Stimulated activated CD4-positive, alpha-beta T cell treated with anti-CD3 and anti-CD28 coated beads, Interleukin-1b, Interleukin-23, amount 100 ng/mL, for 4 hours (primary cell): ENCODE results near the gene MGLL.

Source experiments
- DNase-seq, 2 donors: peaks; one replicate each; pipeline ENCODE4 v3.0.0-alpha.2; 2020; ENCODE audit warnings: low read depth in 2 of 2

Gene MGLL

DNA sequence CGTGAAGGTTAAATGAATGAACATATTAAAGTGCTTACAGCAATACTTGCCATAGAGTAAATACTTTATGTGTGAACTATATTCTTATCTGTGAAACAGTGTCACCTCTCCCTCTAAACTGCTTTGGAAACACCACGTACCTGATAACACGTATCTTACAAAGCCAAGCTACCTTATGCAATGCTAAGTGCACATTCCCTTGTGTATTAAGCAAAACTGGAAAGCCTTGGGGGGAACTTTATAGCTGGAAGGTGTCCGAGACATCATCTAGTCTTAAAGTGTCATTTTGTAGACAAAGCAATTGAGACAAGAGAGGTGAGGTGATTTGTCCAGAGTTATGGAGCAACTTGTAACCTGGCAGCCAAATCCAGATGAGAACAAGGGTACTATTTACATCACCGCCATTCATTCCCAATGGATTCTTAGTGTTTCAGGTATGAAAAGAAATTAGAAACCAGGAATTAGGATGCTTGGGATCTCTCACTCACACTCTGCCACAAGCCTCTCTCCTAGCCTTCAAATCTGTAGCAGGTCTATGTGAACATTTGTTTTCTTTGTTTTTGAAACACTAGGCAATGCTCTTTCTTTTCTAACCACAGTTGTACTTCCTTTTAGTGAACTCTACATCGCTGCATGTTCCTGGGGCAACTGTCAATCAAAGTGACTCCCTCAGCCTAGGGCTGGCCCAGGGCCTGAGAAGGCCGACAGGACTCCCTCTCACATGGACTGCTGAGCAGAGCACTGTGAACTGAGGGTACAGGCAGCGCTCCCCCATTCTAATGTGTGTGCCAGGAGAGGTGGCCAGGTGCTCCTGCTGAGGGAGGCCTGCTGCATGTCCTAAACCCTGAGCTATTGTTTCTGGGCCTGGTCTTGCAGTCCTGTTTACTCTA, 13.9 kb upstream of the MGLL start:
- DNase-seq = no peak

DNA sequence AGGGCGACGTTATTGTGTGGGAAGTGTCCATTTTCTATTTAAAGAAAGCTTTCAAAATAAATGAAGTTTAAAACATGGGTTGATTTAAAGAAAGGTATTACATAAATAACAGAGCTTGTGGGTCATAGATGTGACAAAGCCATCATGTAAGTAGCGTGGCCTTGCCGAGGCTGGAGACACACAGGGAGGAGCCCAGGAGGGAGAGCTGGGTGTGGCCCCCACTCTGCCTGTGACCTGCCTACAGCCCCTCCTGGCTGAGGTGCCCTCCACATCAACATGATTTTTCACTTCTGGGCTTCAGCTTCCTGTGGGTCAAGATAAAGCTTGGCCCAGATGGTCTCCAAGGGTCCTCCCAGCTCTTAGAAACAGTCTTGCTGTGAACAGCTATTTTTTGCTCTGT, 12.5 kb upstream of the MGLL start:
- no peak for DNase-seq

DNA sequence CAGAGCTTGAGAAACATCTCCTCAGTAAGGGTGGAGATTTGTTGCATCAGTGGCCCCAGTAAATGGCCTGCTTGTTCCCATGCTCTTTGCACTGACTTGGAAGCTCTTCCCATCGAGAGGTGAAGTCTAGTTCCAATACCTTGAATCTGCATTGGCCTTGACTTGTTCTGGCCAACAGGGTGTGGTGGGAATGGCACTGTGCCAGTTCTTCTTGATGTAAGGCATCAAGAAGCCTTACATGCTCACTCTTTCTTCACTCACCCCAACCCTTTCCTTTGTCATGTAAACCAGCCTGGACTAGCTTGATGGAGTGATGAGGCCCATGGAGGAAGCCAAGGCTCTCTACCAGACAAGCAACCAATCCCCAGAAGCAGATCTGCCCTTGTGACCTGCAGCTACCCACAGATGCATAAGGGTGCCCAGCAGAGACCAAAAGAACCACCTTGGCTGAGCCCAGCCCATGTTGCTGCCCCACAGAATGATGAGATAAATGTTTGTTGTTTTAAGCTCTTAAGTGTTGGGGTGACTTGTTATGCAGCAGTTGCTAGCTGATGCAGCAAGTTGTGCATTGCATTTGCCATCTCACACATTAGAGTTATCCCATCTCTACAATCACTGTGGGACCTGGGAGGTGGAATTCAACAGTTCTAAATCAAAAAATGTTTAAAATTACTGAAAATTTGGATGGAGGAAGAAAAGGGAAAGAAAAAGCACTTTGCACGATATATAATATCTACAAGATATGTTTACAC, 11.1 kb upstream of the MGLL start:
- no peak for DNase-seq

DNA sequence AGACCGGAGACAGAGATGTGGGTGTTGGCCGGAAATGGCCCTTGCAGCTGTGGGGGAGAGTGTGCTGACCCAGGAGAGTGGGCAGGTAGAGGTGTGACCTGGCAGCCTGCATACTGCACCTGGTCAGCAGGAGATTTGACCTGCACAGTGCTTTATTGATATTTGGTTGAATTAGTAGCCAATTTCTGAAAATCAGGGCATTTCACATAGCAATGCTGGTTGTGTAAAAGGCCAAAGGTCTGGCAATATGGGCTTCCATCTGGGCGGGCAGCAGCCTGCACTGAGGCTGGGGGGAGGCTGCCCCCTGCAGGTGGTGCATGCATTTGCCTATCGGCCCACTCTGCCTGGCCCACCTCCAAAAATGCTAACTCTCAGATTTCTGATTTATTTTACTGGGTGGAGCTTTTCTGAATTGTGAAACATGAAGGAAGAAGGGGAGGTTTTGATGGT, 9.4 kb upstream of the MGLL start:
- peak in 1 of 2 donors; percentile 11 for DNase-seq

DNA sequence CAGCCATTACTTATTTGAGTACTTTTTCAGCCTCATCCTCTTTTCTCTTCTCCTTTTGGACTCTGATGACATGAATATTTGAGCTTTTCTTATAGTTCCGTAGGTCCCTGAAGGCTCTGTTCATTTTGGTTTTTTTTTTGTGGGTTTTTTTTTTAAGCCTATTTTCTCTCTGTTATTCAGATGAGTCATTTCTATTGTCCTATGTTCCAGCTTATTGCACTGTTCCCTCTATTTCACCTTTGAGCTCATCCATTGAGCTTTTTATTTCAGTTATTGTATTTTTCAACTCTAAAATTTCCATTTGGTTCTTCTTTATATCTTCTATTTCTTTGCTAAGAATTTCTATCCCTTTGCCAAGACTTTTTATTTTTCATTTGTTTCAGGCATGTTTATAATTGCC, 7.2 kb upstream of the MGLL start:
- DNase-seq = no peak

DNA sequence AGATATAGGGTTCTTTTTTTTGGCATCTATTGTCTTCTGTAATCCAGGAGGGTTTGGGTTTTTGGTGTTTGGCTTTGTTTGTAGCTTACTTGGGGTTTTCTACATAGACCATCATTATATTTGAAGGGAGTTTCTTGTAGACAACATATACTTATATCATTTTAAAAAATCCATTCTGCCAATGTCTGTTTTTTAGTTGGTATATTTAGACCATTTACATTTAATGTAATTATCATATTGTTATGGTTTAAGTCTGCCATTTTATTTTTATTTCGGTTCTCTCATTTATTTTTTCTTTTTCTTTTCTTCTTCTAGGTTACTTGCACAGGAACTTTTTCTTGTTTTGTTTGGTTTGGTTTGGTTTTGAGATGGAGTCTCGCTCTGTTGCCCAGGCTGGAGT, 5.5 kb upstream of the MGLL start:
- DNase-seq = no peak

DNA sequence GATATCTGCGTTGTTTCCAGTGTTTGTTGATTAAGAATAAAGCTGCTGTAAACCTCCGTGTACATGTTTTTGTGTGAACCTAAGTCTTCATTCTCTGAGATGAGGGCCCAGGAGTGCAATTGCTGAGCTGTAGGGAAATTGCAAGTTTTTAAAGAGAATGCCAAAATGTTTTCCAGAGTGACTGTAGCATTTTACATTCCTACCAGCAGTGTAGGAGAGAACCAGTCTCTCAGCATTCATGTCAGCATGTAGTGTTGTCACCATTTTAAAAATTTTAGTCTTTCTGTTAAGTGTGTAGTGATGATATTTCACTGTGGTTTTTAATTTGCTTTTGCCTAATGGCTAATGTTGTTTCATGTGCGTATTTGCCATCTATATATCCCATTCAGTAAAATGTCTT, 3.4 kb upstream of the MGLL start:
- DNase-seq = no peak

DNA sequence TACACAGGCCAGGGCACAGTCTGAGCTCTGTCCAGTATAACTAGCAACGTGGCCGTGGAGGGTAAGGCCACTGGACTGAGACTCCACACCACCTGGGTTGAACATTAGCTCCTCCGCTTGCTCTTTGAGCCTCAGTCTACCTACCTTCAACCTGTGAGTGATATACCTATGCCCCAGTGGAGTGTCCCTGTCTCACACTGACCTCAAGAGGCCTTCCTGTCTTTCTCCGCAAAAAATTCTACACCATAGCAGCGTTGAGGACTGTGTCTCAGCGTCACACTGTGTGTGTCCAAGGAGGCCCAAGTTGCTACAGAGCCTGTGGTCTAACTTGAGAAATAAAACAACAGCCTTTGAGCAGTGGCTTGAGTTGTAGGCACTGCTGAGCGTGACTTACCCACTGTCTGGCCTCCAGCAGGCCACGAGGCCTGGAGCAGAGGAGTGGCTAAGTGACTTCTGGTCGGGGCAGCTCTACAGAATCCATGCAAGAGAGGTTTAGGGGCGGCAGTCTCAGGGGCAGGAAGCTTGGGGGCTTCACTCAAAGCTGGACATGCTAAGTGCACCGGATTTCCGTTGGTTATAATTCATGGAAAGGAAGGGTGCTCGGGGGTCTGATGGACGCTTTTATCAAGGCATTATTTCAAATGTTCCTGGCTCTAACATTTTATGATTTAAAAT, 2.0 kb upstream of the MGLL start:
- no peak for DNase-seq

DNA sequence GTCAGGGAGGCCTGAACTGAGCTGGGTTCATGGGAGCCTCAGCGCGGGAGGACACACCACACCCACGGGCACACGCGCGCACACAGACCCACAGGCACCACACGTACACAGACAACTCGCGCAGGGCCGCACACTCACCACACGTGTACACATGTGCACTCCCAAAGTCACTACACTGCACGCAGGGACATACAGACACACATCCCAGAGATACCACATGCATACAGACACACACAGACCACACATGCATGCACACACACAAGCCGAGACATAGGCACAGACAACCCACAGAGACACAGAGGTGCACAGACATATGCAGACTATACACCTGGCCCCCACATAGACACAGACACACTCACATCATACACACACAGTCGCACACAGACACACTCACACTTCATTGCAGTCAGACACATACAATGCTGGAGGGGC, 1.1 kb upstream of the MGLL start:
- DNase-seq = no peak

DNA sequence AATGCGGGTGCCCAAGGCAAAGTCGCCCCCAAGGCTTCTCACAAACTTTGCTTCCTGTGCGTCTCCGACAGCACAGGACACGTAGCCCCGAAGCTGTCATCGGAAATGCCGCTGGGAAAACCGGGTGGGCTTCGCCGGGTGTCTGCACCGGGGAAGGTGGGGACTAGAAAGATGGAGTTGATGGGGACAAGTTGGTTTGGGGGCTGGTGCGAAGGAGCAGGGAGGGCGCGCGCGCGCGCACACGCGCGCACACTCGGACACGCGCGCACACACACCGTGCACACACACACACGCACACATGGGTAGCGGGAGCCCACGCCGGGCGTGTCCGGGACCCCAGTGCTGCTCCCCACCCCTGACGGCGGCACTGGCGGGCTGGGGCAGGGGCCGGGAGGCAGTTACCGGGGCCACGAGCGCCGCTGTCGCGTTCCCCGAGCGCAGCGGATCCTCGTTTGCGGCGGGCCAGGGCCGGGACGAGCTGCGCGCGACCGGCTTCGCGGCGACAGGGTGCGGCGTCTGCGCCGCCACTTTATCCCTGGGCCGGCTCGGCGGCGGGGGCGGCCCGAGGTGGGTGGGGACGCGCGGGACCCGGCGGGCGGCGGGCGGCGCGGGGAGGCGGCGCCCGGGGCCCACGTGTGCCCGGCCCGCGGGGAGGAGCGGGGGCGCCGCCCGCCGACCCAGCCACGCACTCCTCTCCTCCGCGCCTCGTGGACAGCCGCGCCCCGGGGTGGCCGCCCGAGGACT, 539 bp upstream of the MGLL start:
- no peak for DNase-seq

DNA sequence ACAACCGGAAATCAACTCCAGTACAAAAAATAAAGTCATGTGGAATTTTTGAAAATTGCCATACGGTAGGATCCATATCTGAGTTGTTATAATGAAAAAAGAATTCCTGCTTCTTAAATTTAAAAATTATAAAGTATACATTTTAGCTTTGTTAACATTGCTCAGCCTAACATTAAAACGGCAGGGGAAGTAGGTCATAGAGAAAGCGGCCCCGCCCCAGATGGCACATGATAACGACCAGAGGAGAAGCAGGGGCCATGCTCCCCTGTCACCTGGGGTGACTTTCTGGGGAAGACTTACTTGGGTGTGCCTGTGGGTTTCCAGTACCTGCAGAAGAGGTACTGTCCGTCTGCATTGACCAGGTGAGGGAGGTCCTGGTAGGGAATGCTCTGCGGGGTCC, 921 bp downstream of the MGLL start:
- no peak for DNase-seq

DNA sequence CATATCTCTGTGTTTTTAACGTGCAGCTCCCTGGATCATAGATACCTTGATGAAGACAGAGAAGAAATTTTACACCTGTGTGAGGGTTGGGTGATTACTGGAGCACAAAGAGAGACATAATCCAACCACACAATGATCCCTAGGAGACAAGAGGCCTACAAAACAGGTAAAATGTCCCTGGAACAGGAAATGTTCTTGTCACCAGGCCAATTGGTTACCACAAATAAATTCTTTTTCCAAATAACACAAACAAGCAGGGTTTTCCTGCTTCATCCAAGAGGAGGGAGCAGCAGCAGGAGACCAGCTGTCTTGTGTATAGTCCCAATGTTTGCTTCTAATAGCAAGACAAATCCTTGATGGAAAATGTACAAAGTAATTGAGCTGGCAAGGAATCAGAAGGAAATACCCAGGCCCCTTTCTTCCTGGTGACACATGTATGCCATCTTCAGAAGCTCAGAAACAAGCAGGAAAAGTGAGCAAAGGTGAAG, 1.4 kb downstream of the MGLL start:
- DNase-seq = no peak

DNA sequence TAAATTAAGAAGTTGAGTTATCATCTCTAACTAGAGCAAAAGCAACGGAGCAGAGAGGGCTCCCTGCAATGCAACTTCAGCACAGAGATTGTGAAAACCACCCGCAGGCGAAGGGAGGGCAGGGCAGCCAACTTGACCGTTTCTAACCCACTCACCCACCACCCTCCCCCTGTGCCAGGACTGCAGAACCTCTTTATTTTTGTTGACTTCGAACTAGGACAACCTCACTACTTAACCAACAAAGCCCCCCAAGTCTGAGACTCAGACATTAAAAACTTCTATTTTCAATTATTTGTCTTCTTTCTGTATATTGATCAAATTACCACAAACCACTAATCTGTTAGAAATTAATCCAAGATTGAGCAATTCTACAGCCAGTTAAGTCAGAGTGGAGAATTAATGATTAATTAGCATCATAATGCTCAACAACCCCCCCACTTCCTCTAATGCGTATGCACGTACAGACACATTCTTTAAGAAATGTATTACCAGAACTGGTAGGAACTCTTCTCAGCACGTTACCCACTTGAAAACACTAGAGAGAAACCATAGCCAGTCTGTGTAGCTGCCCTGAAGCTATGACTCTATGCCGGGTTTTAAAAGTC, 2.0 kb downstream of the MGLL start:
- no peak for DNase-seq

DNA sequence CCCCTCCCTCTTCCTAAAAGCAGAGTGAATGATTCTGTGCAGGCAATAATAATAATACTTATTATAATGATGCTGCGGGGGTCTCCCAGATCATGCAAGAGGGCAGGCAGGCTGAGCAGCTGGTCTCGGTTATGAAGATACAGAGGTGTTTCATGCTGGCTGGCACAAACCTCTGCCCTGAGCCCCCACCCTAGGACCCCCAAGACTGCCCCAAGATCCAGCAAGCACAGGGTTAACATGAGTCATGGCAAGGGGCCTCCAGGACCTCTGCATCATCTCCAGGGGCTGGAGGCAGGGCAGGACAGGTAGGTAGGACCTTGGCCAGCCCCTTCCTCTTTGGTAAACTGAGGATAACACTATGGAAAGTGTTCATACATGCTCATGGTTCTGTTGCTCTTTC, 2.7 kb downstream of the MGLL start:
- DNase-seq = no peak

DNA sequence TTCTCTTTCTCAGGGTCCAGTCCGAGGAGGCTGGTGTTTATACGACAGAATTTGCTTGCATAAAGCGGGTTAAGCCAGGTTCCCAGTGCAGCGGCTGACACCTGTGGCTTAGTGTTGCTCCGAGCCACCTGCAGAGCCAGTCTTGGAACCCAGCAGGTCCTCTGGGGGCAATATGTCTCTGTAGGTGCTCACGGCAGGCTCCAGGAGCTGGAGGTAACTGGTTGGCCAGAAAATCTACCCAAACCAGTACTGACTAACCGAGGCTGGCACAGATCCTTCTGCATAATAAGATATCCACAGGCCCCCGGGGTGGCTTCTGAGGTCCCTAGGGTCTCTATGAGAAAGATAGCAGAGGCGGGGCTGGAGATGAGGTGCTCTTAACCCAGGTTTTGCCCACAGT, 3.2 kb downstream of the MGLL start:
- no peak for DNase-seq

DNA sequence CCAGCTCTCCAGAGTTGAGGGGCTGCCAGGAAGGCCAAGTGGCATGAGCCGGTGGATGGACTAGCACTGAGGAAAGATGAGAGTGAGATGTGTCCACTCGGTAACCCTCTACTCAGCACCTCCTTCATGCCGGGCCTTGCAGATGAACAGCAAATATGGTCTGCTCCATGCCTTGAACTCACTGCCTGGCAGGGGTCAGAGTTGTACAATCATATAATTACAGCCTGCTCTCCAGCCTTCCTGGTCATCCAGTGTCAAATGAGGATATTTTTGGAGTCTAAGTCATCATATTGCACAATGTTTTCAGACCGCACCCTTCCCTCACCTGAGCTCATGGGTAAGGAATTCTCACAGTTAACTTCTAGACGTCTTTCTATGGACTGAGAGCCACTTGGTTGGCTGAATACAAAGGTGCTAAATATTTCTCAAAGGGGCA, 4.9 kb downstream of the MGLL start:
- DNase-seq = no peak

DNA sequence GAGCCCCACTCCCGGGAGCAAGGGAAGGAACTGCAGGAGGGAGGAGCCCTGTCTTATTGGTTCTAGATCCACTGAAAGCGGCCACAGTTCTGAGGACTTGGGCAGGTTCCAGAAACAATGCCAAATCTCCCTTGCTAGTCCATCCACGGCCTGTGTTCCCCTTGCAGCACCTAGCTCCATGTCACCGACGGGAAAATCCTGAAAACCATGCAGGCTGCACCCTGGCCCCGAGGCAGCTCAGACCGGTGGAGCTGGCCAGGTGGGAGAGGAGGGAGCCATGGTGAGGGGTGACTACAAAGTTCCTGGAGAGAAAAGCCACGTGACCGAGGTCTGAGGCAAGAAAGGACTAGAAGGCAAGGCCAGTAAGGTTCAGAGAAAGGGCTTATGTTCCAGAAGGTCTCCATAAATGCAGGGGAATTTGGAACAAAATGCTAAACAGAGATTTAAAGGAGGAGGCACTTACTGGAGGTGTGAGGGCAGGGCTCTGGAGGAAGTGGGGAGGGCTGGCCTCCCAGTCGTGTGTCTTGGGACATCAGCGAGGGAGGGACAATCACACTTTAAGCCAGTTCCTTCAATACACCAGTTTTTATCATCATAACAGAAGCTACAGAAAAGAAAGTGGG, 5.4 kb downstream of the MGLL start:
- DNase-seq = no peak

DNA sequence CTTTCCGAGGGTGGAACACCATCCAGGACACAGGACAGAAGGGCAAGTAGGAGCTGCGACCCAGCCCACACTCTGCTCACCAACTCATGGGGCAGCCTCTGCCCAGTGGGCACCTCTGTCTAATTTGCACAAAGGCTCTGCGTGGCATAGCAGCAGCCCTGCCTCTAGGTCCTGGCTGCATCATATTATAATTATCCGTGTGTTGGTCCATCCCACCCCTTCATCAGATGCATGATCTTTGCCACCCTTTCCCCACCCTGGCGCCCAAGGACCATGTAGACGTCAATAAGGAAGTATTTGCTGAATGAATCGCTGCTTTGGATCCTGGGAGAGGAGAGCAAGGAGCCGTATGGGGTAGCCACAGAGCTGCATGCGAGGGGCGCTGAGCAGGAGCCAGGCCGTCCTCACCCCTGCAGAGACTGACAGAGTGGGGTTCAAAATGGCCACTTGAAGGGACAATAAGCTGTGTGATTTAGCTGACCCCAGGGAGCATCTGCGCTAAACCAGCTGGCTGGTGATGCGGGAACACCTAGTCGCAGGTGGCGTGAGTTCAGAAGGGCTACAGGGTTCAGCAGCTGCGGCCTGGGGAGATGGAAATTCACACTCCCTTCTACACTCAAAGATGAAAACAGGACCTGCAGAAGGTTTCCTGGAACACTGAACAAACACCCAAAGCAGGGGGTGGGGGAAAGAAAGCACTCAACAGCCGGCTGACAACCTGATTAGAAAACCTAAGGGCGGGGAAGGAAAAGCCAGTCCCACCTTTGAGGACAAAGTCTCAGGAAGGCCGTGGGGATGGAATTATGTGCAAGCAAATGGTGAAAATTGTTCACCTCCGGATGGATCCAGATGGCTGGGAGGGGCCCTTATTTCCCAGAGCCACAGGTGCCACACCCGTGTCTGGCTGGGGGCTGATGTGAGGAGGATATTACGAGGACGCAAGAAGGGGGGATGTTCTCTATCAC, 6.4 kb downstream of the MGLL start:
- no peak for DNase-seq

DNA sequence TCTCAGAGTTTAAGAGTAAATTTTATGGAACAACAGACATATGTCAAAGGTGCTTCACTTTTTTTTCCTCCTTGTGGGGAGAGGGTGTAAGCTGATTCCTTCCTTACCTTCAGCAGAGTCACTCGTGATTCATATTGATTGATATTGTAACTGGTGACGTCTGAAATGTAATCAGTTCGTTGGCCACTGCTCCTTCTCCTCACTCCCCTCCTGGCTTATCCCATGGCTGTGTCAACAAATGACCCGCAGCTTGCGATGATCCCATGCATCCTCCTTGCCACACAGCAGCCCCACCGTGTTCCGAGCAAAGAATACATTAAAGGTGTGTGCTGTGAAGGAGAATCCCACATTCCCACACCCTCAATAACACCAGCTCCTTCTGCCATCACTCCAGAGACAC, 7.3 kb downstream of the MGLL start:
- DNase-seq = no peak
